IMR-90 (cell line): ENCODE measurements around the gene KLHDC9. TPM values are rescaled to one million over a fixed set of nuclear protein-coding genes. Genes with fewer than 3 reads are reported as not detected.

Experiments
- ATAC-seq: fragments of 200-7000 bp; cut with Tn5 transposase; 2 replicates; pipeline ENCODE4 v1.9.1; 2020; ENCODE audit warnings: low read depth, mild to moderate bottlenecking, moderate library complexity
- BruUV-seq: library from RNA; stranded (reverse); fragments of 400-500 nt; replicated peaks from 2 replicates; lab custom pipeline; 2021; lab: Mats Ljungman, UMichigan
- CTCF ChIA-PET: fragments of 300-600 bp; formaldehyde crosslinking; extraction: SDS; loops from one replicate; lab custom pipeline; 2021; ENCODE audit warnings: antibody characterized with exemption; lab: Yijun Ruan, JAX
- POLR2A ChIA-PET: fragments of 300-600 bp; sonication (Branson Sonifier 250); formaldehyde crosslinking; loops from one replicate; lab custom pipeline; 2022; ENCODE audit warnings: antibody characterized with exemption; ENCODE audit not compliant: unreplicated experiment; lab: Charles Lee
- DNase-seq: peaks from one replicate; pipeline ENCODE4 v3.0.0; 2013
- H2AFZ ChIP-seq: replicated peaks from 2 replicates; pipeline ENCODE3; 2013; ENCODE audit warnings: low read length, mild to moderate bottlenecking; ENCODE audit not compliant: poor library complexity
- H2AK5ac ChIP-seq: 2 replicates; pipeline ENCODE4 v1.6.1; 2013; ENCODE audit warnings: low read depth, low read length, inconsistent platforms
- H2AK9ac ChIP-seq: replicated peaks from 2 replicates; pipeline ENCODE3; 2013; ENCODE audit warnings: mild to moderate bottlenecking, low read depth, low read length, moderate library complexity; ENCODE audit not compliant: poor library complexity
- H2BK120ac ChIP-seq: 2 replicates; pipeline ENCODE4 v1.6.1; 2013; ENCODE audit warnings: low read depth, low read length, inconsistent platforms
- H2BK15ac ChIP-seq: 3 replicates; pipeline ENCODE4 v1.6.1; 2013; ENCODE audit warnings: low read depth, low read length, inconsistent platforms
- H2BK20ac ChIP-seq: 2 replicates; pipeline ENCODE4 v1.6.1; 2013; ENCODE audit warnings: low read depth, mild to moderate bottlenecking, inconsistent platforms, low read length, moderate library complexity
- H2BK5ac ChIP-seq: 2 replicates; pipeline ENCODE4 v1.6.1; 2013; ENCODE audit warnings: mild to moderate bottlenecking, low read depth, low read length, inconsistent platforms; ENCODE audit not compliant: poor library complexity, severe bottlenecking
- H3K14ac ChIP-seq: replicated peaks from 2 replicates; pipeline ENCODE4 v1.6.1; 2013; ENCODE audit warnings: low read depth, low read length, inconsistent platforms
- H3K18ac ChIP-seq: 2 replicates; pipeline ENCODE4 v1.6.1; 2013; ENCODE audit warnings: low read depth, low read length, control low read depth
- H3K23ac ChIP-seq: 2 replicates; pipeline ENCODE4 v1.6.1; 2013; ENCODE audit warnings: low read depth, low read length, inconsistent platforms
- H3K27ac ChIP-seq: 2 replicates; pipeline ENCODE4 v1.5.1; 2013; ENCODE audit warnings: mild to moderate bottlenecking, control low read depth, low read length; ENCODE audit not compliant: insufficient read depth
- H3K27me3 ChIP-seq: 2 replicates; pipeline ENCODE4 v1.6.1; 2013; ENCODE audit warnings: low read length; ENCODE audit not compliant: control insufficient read depth, insufficient read depth
- H3K36me3 ChIP-seq: 2 replicates; pipeline ENCODE4 v1.6.1; 2013; ENCODE audit warnings: low read length, mixed read lengths; ENCODE audit not compliant: control insufficient read depth, insufficient read depth
- H3K4ac ChIP-seq: 2 replicates; pipeline ENCODE4 v1.6.1; 2013; ENCODE audit warnings: low read depth, low read length, inconsistent platforms
- H3K4me1 ChIP-seq: 2 replicates; pipeline ENCODE4 v1.6.1; 2013; ENCODE audit warnings: low read length, mixed read lengths; ENCODE audit not compliant: control insufficient read depth, insufficient read depth
- H3K4me2 ChIP-seq: 2 replicates; pipeline ENCODE4 v1.6.1; 2013; ENCODE audit warnings: low read depth, mild to moderate bottlenecking, control low read depth, low read length, moderate library complexity
- H3K4me3 ChIP-seq: 2 replicates; pipeline ENCODE4 v1.5.1; 2013; ENCODE audit warnings: low read depth, mild to moderate bottlenecking, control low read depth, low read length, moderate library complexity; ENCODE audit not compliant: insufficient read depth
- H3K56ac ChIP-seq: 2 replicates; pipeline ENCODE4 v1.6.1; 2013; ENCODE audit warnings: low read length, inconsistent platforms; ENCODE audit not compliant: insufficient read depth; ENCODE audit errors: extremely low read depth
- H3K79me1 ChIP-seq, 2 experiments: 2 replicates each; pipeline ENCODE4 v1.6.1; 2013; ENCODE audit warnings: low read length in 2 of 2, inconsistent platforms in 1 of 2, low read depth in 1 of 2
- H3K9ac ChIP-seq: 2 replicates; pipeline ENCODE4 v1.6.1; 2013; ENCODE audit warnings: low read depth, low read length, control low read depth
- H3K9me1 ChIP-seq: 2 replicates; pipeline ENCODE4 v1.6.1; 2013; ENCODE audit warnings: low read length, inconsistent platforms; ENCODE audit not compliant: insufficient read depth
- H3K9me3 ChIP-seq: 2 replicates; pipeline ENCODE4 v1.6.1; 2013; ENCODE audit warnings: low read length; ENCODE audit not compliant: control insufficient read depth, insufficient read depth
- H4K20me1 ChIP-seq: 2 replicates; pipeline ENCODE4 v1.6.1; 2013; ENCODE audit warnings: low read length, inconsistent platforms; ENCODE audit not compliant: insufficient read depth
- H4K5ac ChIP-seq: 2 replicates; pipeline ENCODE4 v1.6.1; 2013; ENCODE audit warnings: mild to moderate bottlenecking, low read depth, low read length, control low read depth
- H4K8ac ChIP-seq, 2 experiments: 2 replicates each; pipeline ENCODE4 v1.6.1; 2013; ENCODE audit warnings: low read depth in 2 of 2, low read length in 2 of 2, control low read depth in 1 of 2, inconsistent platforms in 1 of 2
- H4K91ac ChIP-seq: 2 replicates; pipeline ENCODE4 v1.6.1; 2013; ENCODE audit warnings: low read depth, low read length, inconsistent platforms; ENCODE audit not compliant: insufficient read depth
- BHLHE40 ChIP-seq: fragments of 150-350 bp; IDR thresholded peaks from 2 replicates; pipeline ENCODE4 v1.6.1; 2016; ENCODE audit warnings: mild to moderate bottlenecking, low read depth, low read length
- CEBPB ChIP-seq: IDR thresholded peaks from 2 replicates; pipeline ENCODE4 v1.6.1; 2012; ENCODE audit warnings: low read depth, low read length, improper control_type of control experiment
- CHD1 ChIP-seq: IDR thresholded peaks from 2 replicates; pipeline ENCODE4 v1.6.1; 2012; ENCODE audit warnings: low read depth, low read length, improper control_type of control experiment
- ELK1 ChIP-seq: fragments of 150-350 bp; IDR thresholded peaks from 2 replicates; pipeline ENCODE4 v1.6.1; 2016; ENCODE audit warnings: low read depth, mild to moderate bottlenecking, low read length, moderate library complexity, borderline replicate concordance
- FOS ChIP-seq: fragments of 150-350 bp; IDR thresholded peaks from 2 replicates; pipeline ENCODE4 v1.6.1; 2016; ENCODE audit warnings: low read depth, low read length
- MAFK ChIP-seq: IDR thresholded peaks from 2 replicates; pipeline ENCODE4 v1.6.1; 2012; ENCODE audit warnings: low read depth, low read length, improper control_type of control experiment
- MXI1 ChIP-seq: IDR thresholded peaks from 2 replicates; pipeline ENCODE4 v1.6.1; 2012; ENCODE audit warnings: low read depth, mild to moderate bottlenecking, low read length, moderate library complexity, borderline replicate concordance
- NFE2L2 ChIP-seq: fragments of 150-350 bp; IDR thresholded peaks from 2 replicates; pipeline ENCODE4 v1.6.1; 2016; ENCODE audit warnings: low read depth, mild to moderate bottlenecking, low read length
- POLR2A ChIP-seq: IDR thresholded peaks from 2 replicates; pipeline ENCODE4 v1.6.1; 2012; ENCODE audit warnings: mild to moderate bottlenecking, low read depth, low read length
- RAD21 ChIP-seq: IDR thresholded peaks from 2 replicates; pipeline ENCODE4 v1.6.1; 2012; ENCODE audit warnings: low read length, improper control_type of control experiment
- RCOR1 ChIP-seq: IDR thresholded peaks from 2 replicates; pipeline ENCODE4 v1.6.1; 2012; ENCODE audit warnings: mild to moderate bottlenecking, low read length, improper control_type of control experiment; ENCODE audit not compliant: insufficient replicate concordance
- RFX5 ChIP-seq: IDR thresholded peaks from 2 replicates; pipeline ENCODE4 v1.8.0; 2012; ENCODE audit warnings: low read depth, mild to moderate bottlenecking, low read length, moderate library complexity
- SMC3 ChIP-seq: fragments of 150-350 bp; IDR thresholded peaks from 2 replicates; pipeline ENCODE4 v1.6.1; 2016; ENCODE audit warnings: low read depth, mild to moderate bottlenecking, antibody characterized with exemption, low read length, moderate library complexity
- USF2 ChIP-seq: fragments of 150-350 bp; IDR thresholded peaks from 2 replicates; pipeline ENCODE4 v1.6.1; 2017; ENCODE audit warnings: mild to moderate bottlenecking, antibody characterized with exemption, low read length, low read depth
- WGBS, 2 experiments: methylation state at CpG; one replicate each; pipeline versions ENCODE4 v1.1.5 to v1.1.7; 2013; ENCODE audit warnings: missing lambda C conversion rate in 2 of 2; ENCODE audit not compliant: insufficient read length in 1 of 2; ENCODE audit errors: extremely low coverage in 2 of 2; 5-methylcytosine and 5-hydroxymethylcytosine counted together
- dilution Hi-C: fragments of 300-500 bp; cut with HindIII; formaldehyde crosslinking; loops from one replicate; pipeline ENCODE4 v1.14.3; 2018; ENCODE audit warnings: low sequenced_read_pairs; ENCODE audit not compliant: unreplicated experiment
- in situ Hi-C: fragments of 300-500 bp; cut with MboI; formaldehyde crosslinking; loops from 3 replicates; pipeline ENCODE4 v1.14.3; 2019; ENCODE audit warnings: low sequenced_read_pairs, inconsistent platforms, mixed read lengths
- intact Hi-C: fragments of 100-400 bp; cut with micrococcal nuclease; formaldehyde crosslinking; loops from 2 replicates; pipeline ENCODE4 v1.10.0; 2022
- polyA plus RNA-seq, 3 experiments: library from polyadenylated mRNA; depleted of rRNA; stranded (reverse); fragments of >200 nt; gene quantifications; 2 replicates each; pipeline ENCODE4 v1.2.3, GENCODE V29; 2012; ENCODE audit warnings: low replicate concordance in 1 of 3
- total RNA-seq: library from RNA; depleted of rRNA; stranded (reverse); fragments of >200 nt; gene quantifications from 2 replicates; pipeline ENCODE4 v1.2.3, GENCODE V29; 2012

KLHDC9 gene
- total and polyA plus RNA-seq, 2 of the 4 experiments (the other 2 are of a cell fraction): 0.18 to 0.70 TPM

GRCh38 chr1:161089251-161089924, 8.8 kb upstream of the KLHDC9 start, which contains the start of gene NECTIN4:
Gene NECTIN4, minus strand, starts transcription at chr1:161089558. Its CDS starts 262 bp downstream, at chr1:161089296.
- no peak within 1 kb of the TSS for H4K91ac ChIP-seq
- H3K27me3 ChIP-seq: no peaks in the 10 kb centered on the region
- in situ Hi-C loops: no loop called here
- H3K9ac ChIP-seq: no peak within 1 kb of the TSS
- 49% methylated on average over 9 of the region's 22 CpGs; no CpG with 5 or more reads in 1 of the 2 experiments for WGBS, 2 experiments
- no peak within 1 kb of the TSS for H4K8ac ChIP-seq
- ChIA-PET CTCF (interaction anchor here (1.0 kb wide), 1 partner anchor 8 kb away, joined by 4 read pairs; no protein-coding TSS in a partner anchor), POLR2A (no interaction called here)
- intact Hi-C loops: no loop called here
- H3K23ac ChIP-seq: no peak within 1 kb of the TSS
- no peak within 1 kb of the TSS for H3K56ac ChIP-seq
- TF ChIP-seq BHLHE40 (no peak), RFX5 (no peak), RAD21 (no peak), FOS (no peak), CEBPB (no peak), RCOR1 (no peak), USF2 (no peak), MAFK (no peak), NFE2L2 (no peak), ELK1 (no peak), CHD1 (no peak), SMC3 (no peak), POLR2A (no peak), MXI1 (no peak)
- no peak within 1 kb of the TSS; the same call in 1 of the 2 replicates for H3K4ac ChIP-seq
- dilution Hi-C loops: no loop called here
- peak within 1 kb of the TSS; percentile 21; the same call in 1 of the 2 replicates for H4K5ac ChIP-seq
- H3K14ac ChIP-seq: no peak within 1 kb of the TSS; the same call in none of the 2 replicates
- H4K20me1 ChIP-seq: no peaks in the 10 kb centered on the region
- H3K9me3 ChIP-seq: no peaks in the 10 kb centered on the region
- H3K4me3 ChIP-seq: no peak within 1 kb of the TSS
- H2BK20ac ChIP-seq: no peak within 1 kb of the TSS
- H3K79me1 ChIP-seq: no peaks in the 10 kb centered on the region
- no peaks in the 10 kb centered on the region for H3K36me3 ChIP-seq
- 0 out of 2 replicates have a peak within 1 kb of the TSS, but pooled peaks have one; percentile 27 for H3K18ac ChIP-seq
- H2BK15ac ChIP-seq: no peak within 1 kb of the TSS; the same call in 2 of the 3 replicates
- H3K9me1 ChIP-seq: peaks cover 19% of the 10 kb centered on the region
- ATAC-seq (no peak), DNase-seq (no peak)
- peak within 1 kb of the TSS; percentile 10 for H2BK5ac ChIP-seq
- 0 out of 2 replicates have a peak within 1 kb of the TSS, but pooled peaks have one; percentile 56 for H2AK5ac ChIP-seq
- H2AFZ ChIP-seq: peak within 1 kb of the TSS; percentile 16
- H3K27ac ChIP-seq: no peak within 1 kb of the TSS
- no TSS peak for BruUV-seq
- H2BK120ac ChIP-seq: no peak within 1 kb of the TSS; the same call in 1 of the 2 replicates
- peak within 1 kb of the TSS; percentile 69 for H2AK9ac ChIP-seq
- H3K4me2 ChIP-seq: no peak within 1 kb of the TSS
- peaks cover 19% of the 10 kb centered on the region for H3K4me1 ChIP-seq
